BLaER1 (cell line): ENCODE data around the gene ELMO1.

ENCODE experiments used
- H3K27ac ChIP-seq: shearing (Covaris generic); formaldehyde crosslinking; 2 replicates; pipeline ENCODE4 v1.8.1; 2022
- H3K27me3 ChIP-seq: shearing (Covaris generic); formaldehyde crosslinking; 2 replicates; pipeline ENCODE4 v1.8.1; 2022
- H3K36me3 ChIP-seq: shearing (Covaris generic); formaldehyde crosslinking; 2 replicates; pipeline ENCODE4 v1.8.1; 2022
- H3K4me1 ChIP-seq: shearing (Covaris generic); formaldehyde crosslinking; 2 replicates; pipeline ENCODE4 v1.8.1; 2022
- H3K4me2 ChIP-seq: shearing (Covaris generic); formaldehyde crosslinking; 2 replicates; pipeline ENCODE4 v1.8.1; 2022
- H3K4me3 ChIP-seq: shearing (Covaris generic); formaldehyde crosslinking; 2 replicates; pipeline ENCODE4 v1.8.1; 2022
- H3K9ac ChIP-seq: shearing (Covaris generic); formaldehyde crosslinking; 2 replicates; pipeline ENCODE4 v1.8.1; 2022
- H3K9me3 ChIP-seq: shearing (Covaris generic); formaldehyde crosslinking; 2 replicates; pipeline ENCODE4 v1.8.1; 2022
- H4K20me1 ChIP-seq: shearing (Covaris generic); formaldehyde crosslinking; 2 replicates; pipeline ENCODE4 v1.8.1; 2022
- Cebpa-rat ChIP-seq: shearing (Covaris generic); IDR thresholded peaks from 2 replicates; pipeline ENCODE4 v1.8.1; 2022

The ELMO1 gene

DNA sequence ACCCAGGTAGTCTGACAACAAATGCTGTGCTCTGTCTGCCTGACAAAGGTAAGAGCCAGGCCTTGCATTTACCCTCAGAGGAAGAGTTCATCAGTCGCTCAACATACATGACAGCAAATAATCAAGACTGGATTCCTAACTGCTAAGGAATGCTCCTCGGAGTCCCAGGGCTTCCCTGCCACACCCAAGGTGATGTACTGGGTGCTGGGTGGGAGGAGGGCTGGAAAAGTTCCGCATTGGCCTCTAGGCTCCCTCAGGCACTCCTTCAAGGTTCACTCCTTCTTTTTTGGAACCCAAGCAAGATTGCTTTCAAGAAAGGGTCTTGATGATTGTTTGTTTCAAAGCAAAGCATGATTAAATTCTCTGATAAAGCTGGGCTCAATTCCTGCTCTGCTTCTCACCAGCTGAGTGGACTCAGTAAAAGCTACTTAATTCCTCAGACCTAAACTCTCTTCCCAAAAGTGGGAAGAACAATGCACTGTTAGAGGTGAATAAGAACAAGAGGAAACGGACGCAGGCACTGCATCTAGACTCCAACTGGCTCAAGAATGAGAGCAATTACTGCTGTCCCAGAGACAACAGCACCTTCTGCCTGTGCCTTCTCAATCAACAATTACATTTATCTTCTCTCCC lies 173.5 kb downstream of the ELMO1 start:
- no peak overlapping the region for H3K4me3 ChIP-seq
- peaks cover 8% of the 10 kb centered on the region; the same call in 1 of the 2 replicates for H3K9me3 ChIP-seq
- TF ChIP-seq Cebpa-rat = no peak
- H3K27ac ChIP-seq = no peak overlapping the region
- H3K27me3 ChIP-seq = no peaks in the 10 kb centered on the region
- no peak overlapping the region for H3K4me2 ChIP-seq
- H3K9ac ChIP-seq = no peak overlapping the region
- H3K36me3 ChIP-seq = peaks cover 43% of the 10 kb centered on the region
- no peaks in the 10 kb centered on the region for H3K4me1 ChIP-seq
- H4K20me1 ChIP-seq = peaks cover 41% of the 10 kb centered on the region; the same call in 1 of the 2 replicates

DNA sequence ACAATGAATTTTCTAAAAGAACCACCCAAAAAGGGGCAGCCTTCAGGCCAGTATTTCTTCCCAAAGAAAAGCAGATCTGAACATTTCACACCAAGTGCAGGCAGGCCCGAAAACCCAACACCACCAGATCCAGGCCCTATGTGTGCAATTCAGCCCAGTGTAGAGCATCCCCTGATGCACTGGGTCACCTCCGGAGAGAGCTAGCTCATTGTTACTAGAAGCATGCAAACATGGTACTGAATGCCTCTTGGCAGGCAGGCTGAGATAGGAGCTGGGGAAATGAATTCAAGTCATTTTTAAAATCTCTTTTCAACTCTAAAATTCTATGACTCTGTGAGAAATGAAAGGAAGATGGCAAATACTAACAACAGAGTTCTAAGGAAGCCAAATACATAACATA lies 174.8 kb downstream of the ELMO1 start:
- Histone ChIP-seq H3K36me3 (peaks cover 42% of the 10 kb centered on the region), H3K27ac (no peak overlapping the region), H3K27me3 (no peaks in the 10 kb centered on the region), H3K9ac (no peak overlapping the region), H4K20me1 (peaks cover 41% of the 10 kb centered on the region; the same call in 1 of the 2 replicates), H3K4me3 (no peak overlapping the region), H3K4me2 (no peak overlapping the region), H3K9me3 (no peaks in the 10 kb centered on the region), H3K4me1 (no peaks in the 10 kb centered on the region)
- no peak for TF ChIP-seq Cebpa-rat

DNA sequence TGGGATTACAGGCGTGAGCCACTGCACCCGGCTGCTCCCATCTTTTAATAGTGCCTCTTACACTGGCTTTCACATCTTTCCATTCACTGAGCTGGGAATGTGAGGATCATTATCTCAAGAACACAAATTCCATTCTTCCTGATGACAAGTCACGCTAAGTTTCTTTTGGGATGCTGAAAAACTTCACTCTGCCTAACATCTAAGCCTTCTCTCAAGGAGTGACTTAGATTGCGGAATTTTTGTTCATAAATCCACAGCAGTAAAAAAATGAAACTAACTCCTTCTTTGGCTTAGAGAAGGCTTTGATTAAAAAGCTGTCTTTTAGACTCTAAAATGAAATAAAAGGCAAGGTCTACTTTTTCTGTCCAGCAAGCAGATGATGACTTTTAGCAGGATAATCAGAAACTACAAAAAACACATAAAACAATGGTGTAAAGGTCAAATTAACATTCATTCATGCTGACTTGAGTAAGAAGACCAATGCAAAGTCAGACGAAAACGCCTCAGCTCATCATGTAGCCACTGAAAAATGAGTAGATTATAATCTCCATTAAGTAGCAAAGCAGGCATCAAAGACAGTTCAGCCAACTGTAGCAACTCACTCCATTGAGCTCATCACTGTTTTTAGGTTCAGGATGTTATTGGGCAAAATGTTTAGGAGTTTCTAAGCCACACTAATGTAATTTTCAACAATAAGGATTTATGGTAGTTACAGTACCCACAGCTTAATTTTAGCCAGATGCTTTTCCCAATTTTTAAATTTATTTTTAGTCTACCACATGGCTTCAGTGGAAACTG lies 178.8 kb downstream of the ELMO1 start:
- peaks cover 42% of the 10 kb centered on the region; the same call in 1 of the 2 replicates for H4K20me1 ChIP-seq
- no peak overlapping the region for H3K9ac ChIP-seq
- H3K4me2 ChIP-seq = no peak overlapping the region
- peaks cover 45% of the 10 kb centered on the region for H3K36me3 ChIP-seq
- H3K9me3 ChIP-seq = no peaks in the 10 kb centered on the region
- peaks cover 11% of the 10 kb centered on the region for H3K4me1 ChIP-seq
- H3K4me3 ChIP-seq = no peak overlapping the region
- H3K27me3 ChIP-seq = no peaks in the 10 kb centered on the region
- TF ChIP-seq Cebpa-rat = no peak
- H3K27ac ChIP-seq = no peak overlapping the region

DNA sequence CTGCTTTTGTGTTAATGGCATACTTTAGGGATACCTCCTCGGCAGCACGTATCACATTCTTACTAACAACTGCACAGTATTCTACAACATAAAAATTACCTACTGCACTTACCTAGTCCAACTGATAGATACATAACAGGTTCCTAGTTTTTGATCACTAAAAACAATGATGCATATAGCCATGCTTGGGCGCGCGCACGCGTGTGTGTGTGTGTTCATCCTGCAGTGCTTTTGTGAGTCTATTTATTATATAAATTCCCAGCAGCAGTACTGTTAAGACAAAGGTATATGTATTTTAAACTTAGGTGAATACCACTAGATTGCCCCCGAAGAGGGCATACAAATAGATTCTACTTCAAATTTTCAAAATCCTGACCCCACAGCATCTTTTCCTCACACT lies 181.4 kb downstream of the ELMO1 start:
- Histone ChIP-seq H3K27me3 (no peaks in the 10 kb centered on the region), H4K20me1 (peaks cover 24% of the 10 kb centered on the region; the same call in 1 of the 2 replicates), H3K27ac (no peak overlapping the region), H3K4me1 (peaks cover 15% of the 10 kb centered on the region), H3K9ac (no peak overlapping the region), H3K36me3 (peaks cover 43% of the 10 kb centered on the region), H3K4me2 (no peak overlapping the region), H3K9me3 (no peaks in the 10 kb centered on the region), H3K4me3 (no peak overlapping the region)
- no peak for TF ChIP-seq Cebpa-rat

DNA sequence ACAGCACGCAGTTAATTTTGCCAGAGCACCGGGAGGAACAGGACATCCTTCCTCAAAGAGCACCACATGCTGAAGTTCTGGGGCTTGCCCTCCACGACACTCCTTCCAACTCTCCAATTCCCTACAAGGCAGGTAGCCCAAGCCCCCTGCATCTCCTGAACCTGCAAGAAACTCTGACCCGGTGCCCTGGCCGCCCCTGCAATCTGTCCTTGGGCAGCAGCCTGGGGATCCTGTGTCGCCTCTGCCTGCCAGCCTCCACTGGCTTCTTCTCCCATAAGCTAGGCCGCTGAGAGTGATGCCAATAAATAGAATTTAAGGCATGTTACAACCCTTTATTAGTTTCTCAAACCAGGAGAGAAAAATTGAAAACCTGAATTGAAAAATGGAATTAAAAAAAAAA lies 182.8 kb downstream of the ELMO1 start:
- Histone ChIP-seq H3K27ac (no peak overlapping the region), H3K4me2 (peak overlapping the region; percentile 54), H3K9ac (no peak overlapping the region), H3K9me3 (no peaks in the 10 kb centered on the region), H4K20me1 (peaks cover 24% of the 10 kb centered on the region; the same call in 1 of the 2 replicates), H3K27me3 (no peaks in the 10 kb centered on the region), H3K4me3 (no peak overlapping the region), H3K36me3 (peaks cover 35% of the 10 kb centered on the region), H3K4me1 (peaks cover 15% of the 10 kb centered on the region)
- TF ChIP-seq Cebpa-rat = no peak

DNA sequence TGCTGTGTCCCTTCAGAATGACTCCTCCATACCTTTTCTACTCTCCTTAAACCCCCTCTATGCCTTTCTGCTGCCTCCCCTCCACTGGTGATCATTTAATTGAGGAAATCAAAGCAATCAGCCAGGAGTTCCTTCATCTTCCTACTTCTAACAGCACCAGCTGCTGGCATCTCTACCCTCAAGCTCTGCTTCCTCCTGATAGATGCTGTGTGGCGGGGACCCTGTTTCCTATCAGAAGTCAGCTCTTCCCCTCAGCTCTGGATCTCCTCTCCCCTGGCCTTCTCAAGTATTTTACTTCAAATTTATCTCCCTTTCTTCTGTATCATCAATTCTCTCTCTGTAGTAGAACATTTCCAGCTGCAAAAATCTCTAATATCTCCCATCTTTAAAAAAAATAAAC lies 183.7 kb downstream of the ELMO1 start:
- Histone ChIP-seq H3K9ac (no peak overlapping the region), H4K20me1 (peaks cover 24% of the 10 kb centered on the region; the same call in 1 of the 2 replicates), H3K9me3 (no peaks in the 10 kb centered on the region), H3K4me2 (peak overlapping the region; percentile 54), H3K36me3 (peaks cover 34% of the 10 kb centered on the region), H3K27me3 (no peaks in the 10 kb centered on the region), H3K4me1 (peaks cover 17% of the 10 kb centered on the region), H3K27ac (no peak overlapping the region), H3K4me3 (no peak overlapping the region)
- no peak for TF ChIP-seq Cebpa-rat

DNA sequence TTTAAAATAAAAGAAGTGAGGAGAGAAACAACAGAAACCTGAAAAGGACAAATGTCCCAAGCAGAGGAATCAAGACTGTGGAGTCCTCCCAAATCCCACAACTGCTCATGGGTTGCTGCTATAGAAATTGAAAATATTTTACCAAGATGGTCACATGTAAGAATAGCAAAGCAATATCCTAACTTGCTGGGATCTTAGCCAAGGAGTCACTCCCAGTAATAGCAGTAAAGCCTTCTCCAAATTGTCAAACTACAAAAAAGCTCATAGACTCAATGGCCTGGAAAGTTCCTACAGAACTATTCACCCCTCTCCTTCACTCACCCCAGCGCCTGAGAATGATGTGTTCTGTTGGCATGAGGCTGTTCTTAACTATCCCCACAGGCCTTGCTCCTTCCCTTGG lies 186.5 kb downstream of the ELMO1 start:
- Histone ChIP-seq H3K9ac (no peak overlapping the region), H3K4me3 (no peak overlapping the region), H3K27me3 (no peaks in the 10 kb centered on the region), H4K20me1 (peaks cover 17% of the 10 kb centered on the region; the same call in 1 of the 2 replicates), H3K9me3 (no peaks in the 10 kb centered on the region), H3K36me3 (peaks cover 34% of the 10 kb centered on the region), H3K4me1 (peaks cover 25% of the 10 kb centered on the region), H3K27ac (no peak overlapping the region), H3K4me2 (no peak overlapping the region)
- no peak for TF ChIP-seq Cebpa-rat

DNA sequence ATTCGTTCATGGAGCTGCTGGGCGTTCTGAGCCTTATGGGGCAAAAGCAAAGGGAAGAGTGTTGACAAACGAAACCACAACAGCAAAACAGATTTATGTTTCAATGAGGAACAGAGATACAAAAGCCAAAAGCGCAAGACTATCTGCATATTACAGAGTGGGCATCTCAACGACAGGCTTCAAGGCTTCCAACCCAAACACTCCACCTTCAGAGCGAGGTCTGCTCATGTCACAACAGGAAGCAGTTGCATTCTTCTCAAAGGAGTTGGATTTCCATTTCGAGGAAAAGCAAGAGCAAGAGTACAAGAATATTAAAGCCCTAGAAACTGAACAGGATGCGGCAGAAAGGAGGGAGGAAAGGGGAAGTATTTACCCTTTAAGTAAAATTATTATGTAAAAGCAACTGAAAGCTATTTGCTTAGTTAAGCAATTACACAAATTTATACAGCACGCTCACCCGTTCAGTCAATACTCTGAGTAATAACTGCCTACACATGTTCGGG lies 189.3 kb downstream of the ELMO1 start:
- Histone ChIP-seq H4K20me1 (no peaks in the 10 kb centered on the region), H3K27ac (no peak overlapping the region), H3K4me2 (no peak overlapping the region), H3K27me3 (no peaks in the 10 kb centered on the region), H3K4me3 (no peak overlapping the region), H3K36me3 (peaks cover 58% of the 10 kb centered on the region), H3K9ac (no peak overlapping the region), H3K4me1 (peaks cover 10% of the 10 kb centered on the region; the same call in 1 of the 2 replicates), H3K9me3 (no peaks in the 10 kb centered on the region)
- TF ChIP-seq Cebpa-rat = no peak

DNA sequence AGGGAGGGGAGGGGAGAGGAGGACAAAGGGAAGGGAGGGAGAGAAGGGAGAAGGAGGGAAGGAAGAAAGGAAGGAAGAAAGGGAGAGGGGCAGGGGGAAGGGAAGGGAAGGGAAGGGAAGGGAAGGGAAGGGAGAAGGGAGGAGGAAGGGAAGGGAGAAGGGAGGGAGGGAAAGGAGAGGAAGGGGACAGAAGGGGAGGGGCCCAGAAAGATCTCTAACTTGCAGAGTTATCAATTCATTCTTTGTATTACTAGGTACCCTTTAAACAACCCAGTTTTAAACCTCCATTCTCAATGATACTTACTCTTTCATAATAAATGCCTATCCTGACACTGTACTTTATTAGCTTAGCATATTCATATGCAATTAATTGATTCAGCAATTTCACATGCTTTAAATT lies 192.0 kb downstream of the ELMO1 start:
- no peak for TF ChIP-seq Cebpa-rat
- H3K27me3 ChIP-seq = no peaks in the 10 kb centered on the region
- peaks cover 10% of the 10 kb centered on the region; the same call in 1 of the 2 replicates for H3K4me1 ChIP-seq
- H3K9ac ChIP-seq = no peak overlapping the region
- H3K4me3 ChIP-seq = no peak overlapping the region
- H3K4me2 ChIP-seq = no peak overlapping the region
- H3K9me3 ChIP-seq = peaks cover 10% of the 10 kb centered on the region; the same call in 1 of the 2 replicates
- no peaks in the 10 kb centered on the region for H4K20me1 ChIP-seq
- no peak overlapping the region for H3K27ac ChIP-seq
- H3K36me3 ChIP-seq = peaks cover 59% of the 10 kb centered on the region
